Neuronal stem cell (in vitro differentiated cells): Measurements from ENCODE around the gene CNPY4.

Experiments used
- DNase-seq: peaks from one replicate; pipeline ENCODE4 v3.0.0-alpha.2; 2013; ENCODE audit warnings: low spot score
- H2AFZ ChIP-seq: one replicate; pipeline ENCODE4 v1.6.1; 2013; ENCODE audit warnings: mild to moderate bottlenecking, low read length, inconsistent platforms
- H2AK5ac ChIP-seq: 2 replicates; pipeline ENCODE4 v1.6.1; 2013; ENCODE audit warnings: low read depth, mild to moderate bottlenecking, inconsistent platforms, low read length, moderate library complexity, mixed read lengths
- H2BK120ac ChIP-seq: 2 replicates; pipeline ENCODE4 v1.6.1; 2013; ENCODE audit warnings: low read depth, mild to moderate bottlenecking, inconsistent platforms, low read length, moderate library complexity, mixed read lengths
- H2BK12ac ChIP-seq: one replicate; pipeline ENCODE4 v1.6.1; 2013; ENCODE audit warnings: low read length, inconsistent platforms
- H2BK15ac ChIP-seq: 2 replicates; pipeline ENCODE4 v1.6.1; 2013; ENCODE audit warnings: mild to moderate bottlenecking, low read length, inconsistent platforms, mixed read lengths
- H2BK5ac ChIP-seq: one replicate; pipeline ENCODE4 v1.6.1; 2013; ENCODE audit warnings: inconsistent platforms, mild to moderate bottlenecking, low read length, moderate library complexity
- H3K14ac ChIP-seq: one replicate; pipeline ENCODE4 v1.6.1; 2013; ENCODE audit warnings: low read length, inconsistent platforms
- H3K18ac ChIP-seq: 2 replicates; pipeline ENCODE4 v1.6.1; 2013; ENCODE audit warnings: low read length, inconsistent platforms
- H3K23ac ChIP-seq: 2 replicates; pipeline ENCODE4 v1.6.1; 2013; ENCODE audit warnings: low read depth, mild to moderate bottlenecking, mixed read lengths, low read length, inconsistent platforms; ENCODE audit not compliant: poor library complexity
- H3K27ac ChIP-seq: replicated peaks from 3 replicates; pipeline ENCODE4 v1.5.1; 2013; ENCODE audit warnings: low read length, inconsistent platforms
- H3K27me3 ChIP-seq, 3 experiments: 2 replicates each; pipeline ENCODE4 v1.6.1; 2013; ENCODE audit warnings: low read length in 3 of 3, mild to moderate bottlenecking in 2 of 3, inconsistent platforms in 1 of 3, low read depth in 1 of 3, mixed read lengths in 1 of 3, moderate library complexity in 1 of 3; ENCODE audit not compliant: control insufficient read depth in 3 of 3, insufficient read depth in 3 of 3
- H3K36me3 ChIP-seq, 2 donors: replicated peaks in 1 of 2; 2 replicates each; pipeline ENCODE4 v1.6.1; 2013; ENCODE audit warnings: low read length in 2 of 2; ENCODE audit not compliant: control insufficient read depth in 2 of 2, insufficient read depth in 2 of 2
- H3K4ac ChIP-seq: 2 replicates; pipeline ENCODE4 v1.6.1; 2013; ENCODE audit warnings: inconsistent platforms, mild to moderate bottlenecking, low read length, moderate library complexity
- H3K4me1 ChIP-seq, 2 donors: 1 replicate in 1 of 2; 2 replicates in 1 of 2; pipeline ENCODE4 v1.6.1; 2013; ENCODE audit warnings: low read length in 2 of 2, low read depth in 1 of 2; ENCODE audit not compliant: control insufficient read depth in 2 of 2, insufficient read depth in 1 of 2
- H3K4me2 ChIP-seq: one replicate; pipeline ENCODE4 v1.6.1; 2013; ENCODE audit warnings: mild to moderate bottlenecking, low read length, inconsistent platforms; ENCODE audit not compliant: insufficient read depth, poor library complexity, severe bottlenecking
- H3K4me3 ChIP-seq, 2 donors: 2 replicates each; pipeline ENCODE4 v1.5.1; 2013; ENCODE audit warnings: low read length in 2 of 2, mild to moderate bottlenecking in 2 of 2, inconsistent platforms in 1 of 2, moderate library complexity in 1 of 2
- H3K79me1 ChIP-seq: one replicate; pipeline ENCODE4 v1.6.1; 2013; ENCODE audit warnings: low read depth, mild to moderate bottlenecking, inconsistent platforms, low read length, moderate library complexity
- H3K9ac ChIP-seq: one replicate; pipeline ENCODE4 v1.6.1; 2013; ENCODE audit warnings: mild to moderate bottlenecking, low read depth, low read length, inconsistent platforms; ENCODE audit not compliant: poor library complexity
- H3K9me3 ChIP-seq, 2 donors: replicated peaks in 1 of 2; 2 replicates each; pipeline versions ENCODE3 to v1.6.1; 2013; ENCODE audit warnings: low read length in 2 of 2, mild to moderate bottlenecking in 2 of 2, inconsistent platforms in 1 of 2, low read depth in 1 of 2, mixed read lengths in 1 of 2, moderate library complexity in 1 of 2; ENCODE audit not compliant: control insufficient read depth in 2 of 2, insufficient read depth in 1 of 2
- H4K8ac ChIP-seq: one replicate; pipeline ENCODE4 v1.6.1; 2013; ENCODE audit warnings: low read depth, mild to moderate bottlenecking, inconsistent platforms, low read length, moderate library complexity
- H4K91ac ChIP-seq: one replicate; pipeline ENCODE4 v1.6.1; 2013; ENCODE audit warnings: low read length, low read depth, mild to moderate bottlenecking, inconsistent platforms; ENCODE audit not compliant: poor library complexity
- whole genome bisulfite sequencing, 2 donors: extraction: QIAGEN DNeasy Blood & Tissue Kit; methylation state at CpG; one replicate each; pipeline ENCODE4 v1.1.7; 2013; ENCODE audit warnings: missing lambda C conversion rate in 2 of 2, mixed read lengths in 1 of 2; ENCODE audit not compliant: insufficient read length in 2 of 2, insufficient replicate concordance in 1 of 2; ENCODE audit errors: extremely low coverage in 2 of 2; 5-methylcytosine and 5-hydroxymethylcytosine counted together

The CNPY4 gene

DNA sequence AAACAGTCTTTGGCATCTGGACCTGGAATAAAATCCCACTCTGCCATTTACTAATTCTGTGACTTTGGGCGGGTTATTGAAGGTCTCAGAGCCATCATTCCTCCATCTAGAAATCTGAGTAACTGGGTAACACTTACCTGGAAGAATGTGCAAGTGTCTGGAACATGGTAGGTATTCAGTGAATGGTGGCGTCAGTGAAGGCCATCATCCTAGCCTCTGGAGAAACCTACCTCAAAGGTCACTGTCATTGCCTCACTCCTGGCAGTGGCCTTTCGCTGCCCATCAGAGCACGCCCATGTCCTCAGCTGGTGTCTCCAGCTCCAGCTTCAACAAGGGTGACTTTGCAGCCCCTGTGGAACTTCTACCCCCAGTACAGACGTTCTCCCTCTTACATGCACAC lies 44.4 kb downstream of the CNPY4 start:
- H2BK5ac ChIP-seq: no peak overlapping the region
- no peaks in the 10 kb centered on the region for H3K36me3 ChIP-seq
- WGBS, 2 donors: no CpG with 5 or more reads among the region's 5 CpGs
- no peak overlapping the region for H3K27ac ChIP-seq
- H3K27me3 ChIP-seq: peaks cover 0 to 18% (median 0%) of the 10 kb centered on the region in 3 experiments
- no peak for DNase-seq
- H3K14ac ChIP-seq: no peak overlapping the region
- no peak overlapping the region for H4K91ac ChIP-seq
- no peak overlapping the region for H2BK120ac ChIP-seq
- no peaks in the 10 kb centered on the region for H3K9me3 ChIP-seq
- H3K4me2 ChIP-seq: no peak overlapping the region
- H2BK12ac ChIP-seq: no peak overlapping the region
- H3K9ac ChIP-seq: no peak overlapping the region
- peaks cover 19 to 20% of the 10 kb centered on the region in 2 donors for H3K4me1 ChIP-seq
- H4K8ac ChIP-seq: no peak overlapping the region
- no peak overlapping the region for H3K4ac ChIP-seq
- H3K4me3 ChIP-seq: no peak overlapping the region
- peak overlapping the region; percentile 68 for H2AK5ac ChIP-seq
- no peak overlapping the region for H3K23ac ChIP-seq
- H2BK15ac ChIP-seq: no peak overlapping the region
- no peaks in the 10 kb centered on the region for H3K79me1 ChIP-seq
- no peak overlapping the region for H2AFZ ChIP-seq
- H3K18ac ChIP-seq: no peak overlapping the region

DNA sequence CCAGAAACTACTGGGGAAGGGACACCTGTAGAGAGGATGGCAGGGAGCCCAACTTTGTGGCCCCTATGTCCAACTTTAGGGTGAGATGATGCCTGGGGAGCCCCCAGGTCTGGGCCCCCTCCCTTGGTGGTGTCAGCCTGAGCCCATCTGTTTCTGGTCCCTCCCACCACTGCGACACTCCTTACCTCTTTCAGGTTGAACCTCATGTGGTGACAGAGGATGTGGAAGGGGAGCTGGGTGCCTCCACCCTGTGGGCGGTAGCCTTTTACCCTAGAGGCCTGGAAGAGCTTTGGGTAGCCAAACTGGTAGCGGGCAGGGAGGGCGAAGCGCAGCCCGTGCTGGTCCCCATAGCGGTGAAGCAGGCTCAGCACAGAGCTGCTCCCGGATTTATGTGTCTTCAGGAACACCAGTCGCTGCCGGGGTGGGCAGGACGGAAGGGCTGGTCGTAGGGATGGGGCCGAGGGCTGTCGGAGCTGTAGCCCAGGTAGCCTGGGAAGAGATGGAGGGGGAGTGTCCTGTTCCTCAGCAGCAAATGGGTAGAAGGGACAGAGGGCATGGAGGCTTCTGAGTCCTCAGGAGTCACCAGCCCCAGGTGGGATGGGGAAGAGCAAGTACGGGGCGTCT lies 47.0 kb downstream of the CNPY4 start:
- Histone ChIP-seq H2AFZ (no peak overlapping the region), H4K8ac (no peak overlapping the region), H2BK5ac (no peak overlapping the region), H3K4me3 (no peak overlapping the region), H3K9me3 (no peaks in the 10 kb centered on the region), H3K14ac (no peak overlapping the region), H3K4me1 (peaks cover 24% of the 10 kb centered on the region in 2 donors), H3K4ac (no peak overlapping the region), H2BK12ac (no peak overlapping the region), H4K91ac (no peak overlapping the region), H2BK15ac (peak overlapping the region; percentile 95), H3K27me3 (peaks cover 0 to 30% (median 0%) of the 10 kb centered on the region in 3 experiments), H2BK120ac (peak overlapping the region; percentile 64), H3K79me1 (no peaks in the 10 kb centered on the region), H3K27ac (no peak overlapping the region), H3K9ac (no peak overlapping the region), H3K18ac (peak overlapping the region; percentile 6), H3K4me2 (no peak overlapping the region), H3K23ac (peak overlapping the region; percentile 51), H2AK5ac (peak overlapping the region; percentile 88), H3K36me3 (peaks cover 0 to 17% of the 10 kb centered on the region in 2 donors)
- no peak for DNase-seq
- no CpG with 5 or more reads among the region's 16 CpGs for WGBS, 2 donors

DNA sequence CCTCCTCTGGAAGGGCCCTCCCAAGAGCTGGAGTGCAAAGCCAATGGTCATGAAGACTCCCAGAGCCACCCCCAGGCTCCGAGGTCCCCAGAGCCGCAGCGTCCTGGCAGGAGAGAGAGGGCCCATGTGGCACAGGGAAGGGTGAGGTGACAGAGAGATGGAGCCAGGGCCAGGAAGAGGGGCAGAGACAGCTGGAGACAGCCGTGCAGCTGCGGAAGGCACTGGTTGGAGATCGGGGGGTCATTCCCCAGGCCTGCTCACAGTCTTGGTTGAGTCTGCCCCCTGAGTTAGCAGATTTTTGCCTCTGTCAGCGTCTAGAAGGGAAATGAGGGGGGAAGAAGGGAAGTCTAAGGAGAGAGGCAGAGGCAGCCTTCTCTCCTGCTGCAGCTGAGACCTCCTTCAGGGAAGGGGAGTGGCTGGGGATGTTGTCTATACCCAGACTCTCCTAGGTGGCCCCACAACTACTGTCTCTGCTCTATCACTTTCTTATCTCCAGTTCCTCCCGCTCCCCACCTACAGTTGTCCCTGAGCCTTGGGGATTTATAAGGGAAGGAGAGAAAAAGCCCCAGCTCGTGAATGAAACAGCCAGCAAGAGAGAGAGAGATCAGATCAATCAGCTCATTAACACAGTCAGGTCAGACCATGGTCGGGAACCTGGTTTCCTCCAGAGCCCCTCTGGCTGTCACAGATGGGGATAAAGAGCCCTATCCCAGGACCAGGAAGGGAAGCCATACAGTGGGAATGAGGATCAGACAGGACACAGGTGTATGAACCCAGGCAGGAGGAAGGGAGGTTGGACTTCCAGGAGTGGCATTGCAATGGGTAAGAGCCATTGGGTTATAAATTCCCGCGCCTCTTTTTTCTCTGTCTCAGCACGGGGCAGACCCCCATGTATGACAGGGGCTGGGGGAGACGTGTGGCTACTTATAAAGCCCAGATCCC lies 47.8 kb downstream of the CNPY4 start:
- Histone ChIP-seq H3K4me2 (peak overlapping the region; percentile 26), H3K9me3 (no peaks in the 10 kb centered on the region), H3K18ac (peak overlapping the region; percentile 6), H3K27me3 (peaks cover 0 to 36% (median 0%) of the 10 kb centered on the region in 3 experiments), H4K91ac (no peak overlapping the region), H2BK120ac (peak overlapping the region; percentile 64), H2BK5ac (no peak overlapping the region), H2AK5ac (peak overlapping the region; percentile 88), H3K79me1 (peaks cover 2% of the 10 kb centered on the region), H3K9ac (no peak overlapping the region), H3K36me3 (peaks cover 0 to 23% of the 10 kb centered on the region in 2 donors), H3K4me3 (no peak overlapping the region), H3K14ac (no peak overlapping the region), H2BK15ac (peak overlapping the region; percentile 95), H3K27ac (no peak overlapping the region), H4K8ac (no peak overlapping the region), H3K4ac (no peak overlapping the region), H2BK12ac (no peak overlapping the region), H2AFZ (peak overlapping the region; percentile 85), H3K4me1 (peaks cover 24 to 28% of the 10 kb centered on the region in 2 donors), H3K23ac (peak overlapping the region; percentile 51)
- WGBS, 2 donors: no CpG with 5 or more reads among the region's 14 CpGs
- DNase-seq: no peak

DNA sequence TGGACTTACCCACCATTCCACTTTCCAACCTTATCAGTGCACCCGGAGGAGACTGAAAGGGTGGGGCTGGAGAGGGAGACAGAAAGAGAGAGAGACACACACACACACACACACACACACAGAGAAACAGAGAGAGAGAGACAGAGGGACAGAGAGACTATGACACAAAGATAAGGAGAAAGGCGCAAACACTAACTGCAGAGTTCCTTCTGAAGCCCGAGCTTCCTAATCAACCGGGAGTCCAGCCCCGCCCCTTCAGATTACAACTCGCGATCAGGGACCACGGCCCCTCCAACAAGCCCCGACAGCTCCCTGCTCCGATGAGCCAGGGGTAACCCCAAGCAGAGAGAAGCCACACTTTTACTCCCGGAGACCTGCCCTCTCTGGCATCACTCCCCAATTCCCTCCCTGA lies 48.5 kb downstream of the CNPY4 start:
- Histone ChIP-seq H4K8ac (no peak overlapping the region), H3K79me1 (peaks cover 2% of the 10 kb centered on the region), H3K23ac (no peak overlapping the region), H3K4me1 (peaks cover 24 to 28% of the 10 kb centered on the region in 2 donors), H2AK5ac (no peak overlapping the region), H3K4me3 (peak overlapping the region; percentile 39 to 71), H2BK5ac (no peak overlapping the region), H3K27ac (no peak overlapping the region), H3K4me2 (peak overlapping the region; percentile 77), H2BK15ac (no peak overlapping the region), H4K91ac (no peak overlapping the region), H3K18ac (peak overlapping the region; percentile 25), H2BK120ac (no peak overlapping the region), H3K36me3 (peaks cover 0 to 23% of the 10 kb centered on the region in 2 donors), H3K4ac (no peak overlapping the region), H3K9me3 (no peaks in the 10 kb centered on the region), H3K27me3 (peaks cover 0 to 36% (median 0%) of the 10 kb centered on the region in 3 experiments), H3K9ac (peak overlapping the region; percentile 7), H2AFZ (peak overlapping the region; percentile 85), H3K14ac (no peak overlapping the region), H2BK12ac (no peak overlapping the region)
- no peak for DNase-seq
- no CpG with 5 or more reads among the region's 11 CpGs for WGBS, 2 donors
